Caco-2 (cell line): ENCODE results near the gene CORO7. TPM values are rescaled to one million over a fixed set of nuclear protein-coding genes. Genes with fewer than 3 reads are reported as not detected.

Source experiments
- BruUV-seq: library from RNA; stranded (reverse); fragments of 400-500 nt; replicated peaks from 2 replicates; lab custom pipeline; 2021; lab: Mats Ljungman, UMichigan
- CTCF ChIA-PET: fragments of 300-600 bp; sonication (Branson Sonifier 250); formaldehyde crosslinking; loops from one replicate; lab custom pipeline; 2022; ENCODE audit warnings: antibody characterized with exemption; lab: Charles Lee
- POLR2A ChIA-PET: fragments of 300-600 bp; sonication (Branson Sonifier 250); formaldehyde crosslinking; loops from one replicate; lab custom pipeline; 2022; ENCODE audit warnings: antibody characterized with exemption; lab: Charles Lee
- DNase-seq, 2 experiments: peaks; one replicate each; pipeline versions ENCODE4 v3.0.0 to v3.0.0-alpha.2; 2020 to 2022
- H3K27me3 ChIP-seq: replicated peaks from 2 replicates; pipeline ENCODE4 v1.6.0; 2011; ENCODE audit warnings: low read length; ENCODE audit not compliant: control insufficient read depth, insufficient read depth
- H3K36me3 ChIP-seq: 2 replicates; pipeline ENCODE4 v1.5.1; 2011; ENCODE audit warnings: low read length; ENCODE audit not compliant: control insufficient read depth, insufficient read depth
- H3K4me1 ChIP-seq: fragments of 250-450 bp; sonication (Bioruptor Pico); 2 replicates; pipeline ENCODE4 v1.5.1; 2020; ENCODE audit warnings: mild to moderate bottlenecking
- H3K4me3 ChIP-seq: 2 replicates; pipeline ENCODE4 v1.5.1; 2011; ENCODE audit warnings: low read depth, mild to moderate bottlenecking, control low read depth, low read length
- H3K9me3 ChIP-seq: fragments of 250-450 bp; sonication (Bioruptor Pico); 2 replicates; pipeline ENCODE4 v1.5.1; 2020; ENCODE audit warnings: mild to moderate bottlenecking, moderate library complexity
- H3K27ac Mint-ChIP-seq: one replicate; pipeline ENCODE4 v1.8.0; 2022; ENCODE audit warnings: mixed read lengths; ENCODE audit not compliant: unreplicated experiment
- H3K27me3 Mint-ChIP-seq: one replicate; pipeline ENCODE4 v1.8.0; 2022; ENCODE audit warnings: mixed read lengths; ENCODE audit not compliant: insufficient read depth, unreplicated experiment
- H3K36me3 Mint-ChIP-seq: one replicate; pipeline ENCODE4 v1.8.0; 2022; ENCODE audit warnings: mild to moderate bottlenecking, mixed read lengths; ENCODE audit not compliant: insufficient read depth, unreplicated experiment
- H3K4me1 Mint-ChIP-seq: one replicate; pipeline ENCODE4 v1.8.0; 2022; ENCODE audit warnings: low read depth, mixed read lengths; ENCODE audit not compliant: unreplicated experiment
- H3K4me3 Mint-ChIP-seq: one replicate; pipeline ENCODE4 v1.8.0; 2022; ENCODE audit warnings: mild to moderate bottlenecking, moderate library complexity, mixed read lengths; ENCODE audit not compliant: unreplicated experiment
- H3K9me3 Mint-ChIP-seq: one replicate; pipeline ENCODE4 v1.8.0; 2022; ENCODE audit warnings: mixed read lengths; ENCODE audit not compliant: unreplicated experiment
- intact Hi-C: fragments of 100-400 bp; cut with micrococcal nuclease; formaldehyde crosslinking; loops from one replicate; pipeline ENCODE4 v1.10.0; 2022; ENCODE audit not compliant: unreplicated experiment
- total RNA-seq: library from RNA; stranded (reverse); gene quantifications from 2 replicates; pipeline ENCODE4 v1.2.3, GENCODE V29; 2022
- TF ChIP-seq, protein P1 (sequence below), 2 experiments: fragments of 200-600 bp in 1 of 2; IDR thresholded peaks; 1 replicate in 1 of 2; 2 replicates in 1 of 2; pipeline versions ENCODE4 v1.5.1 to v1.8.0; 2011 to 2022; ENCODE audit warnings: antibody characterized with exemption in 1 of 2, control low read depth in 1 of 2, inconsistent platforms in 1 of 2, low read depth in 1 of 2, low read length in 1 of 2, mild to moderate bottlenecking in 1 of 2, moderate library complexity in 1 of 2; ENCODE audit not compliant: insufficient read depth in 1 of 2, severe bottlenecking in 1 of 2, unreplicated experiment in 1 of 2

Gene CORO7
- total RNA-seq, 1 experiment from 2014 or later, result 23.1 TPM

GRCh38 chr16:4359914-4360313 is 56.5 kb downstream of the CORO7 start:
- ChIA-PET POLR2A (no interaction called here), CTCF (interaction anchor here (0.9 to 2.9 kb wide), 4 partner anchors 9 to 57 kb away, joined by 3 to 29 read pairs (median 6); partner anchors contain the start of gene CORO7)
- Histone ChIP-seq H3K27me3 (no peaks in the 10 kb centered on the region), H3K4me3 (no peak overlapping the region), H3K36me3 (no peaks in the 10 kb centered on the region), H3K9me3 (no peaks in the 10 kb centered on the region), H3K4me1 (no peaks in the 10 kb centered on the region)
- no peak overlapping the region for H3K4me3 Mint-ChIP-seq
- no peak overlapping the region for H3K27ac Mint-ChIP-seq
- DNase-seq, result no peak
- H3K9me3 Mint-ChIP-seq, result no peaks in the 10 kb centered on the region
- TF ChIP-seq, protein P1, sequence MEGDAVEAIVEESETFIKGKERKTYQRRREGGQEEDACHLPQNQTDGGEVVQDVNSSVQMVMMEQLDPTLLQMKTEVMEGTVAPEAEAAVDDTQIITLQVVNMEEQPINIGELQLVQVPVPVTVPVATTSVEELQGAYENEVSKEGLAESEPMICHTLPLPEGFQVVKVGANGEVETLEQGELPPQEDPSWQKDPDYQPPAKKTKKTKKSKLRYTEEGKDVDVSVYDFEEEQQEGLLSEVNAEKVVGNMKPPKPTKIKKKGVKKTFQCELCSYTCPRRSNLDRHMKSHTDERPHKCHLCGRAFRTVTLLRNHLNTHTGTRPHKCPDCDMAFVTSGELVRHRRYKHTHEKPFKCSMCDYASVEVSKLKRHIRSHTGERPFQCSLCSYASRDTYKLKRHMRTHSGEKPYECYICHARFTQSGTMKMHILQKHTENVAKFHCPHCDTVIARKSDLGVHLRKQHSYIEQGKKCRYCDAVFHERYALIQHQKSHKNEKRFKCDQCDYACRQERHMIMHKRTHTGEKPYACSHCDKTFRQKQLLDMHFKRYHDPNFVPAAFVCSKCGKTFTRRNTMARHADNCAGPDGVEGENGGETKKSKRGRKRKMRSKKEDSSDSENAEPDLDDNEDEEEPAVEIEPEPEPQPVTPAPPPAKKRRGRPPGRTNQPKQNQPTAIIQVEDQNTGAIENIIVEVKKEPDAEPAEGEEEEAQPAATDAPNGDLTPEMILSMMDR (IDR thresholded peaks at IDR 0.05; ENCODE audit: insufficient read depth in 1 of 2, low read depth in 1 of 2, low read length in 1 of 2, severe bottlenecking in 1 of 2, unreplicated experiment in 1 of 2), result no peak
- H3K27me3 Mint-ChIP-seq, result no peaks in the 10 kb centered on the region
- intact Hi-C loops, result loop anchor here (1.0 kb wide), 1 partner anchor 42 kb away; no protein-coding TSS in a partner anchor
- H3K36me3 Mint-ChIP-seq, result no peaks in the 10 kb centered on the region
- BruUV-seq, result no TSS peak
- no peaks in the 10 kb centered on the region for H3K4me1 Mint-ChIP-seq

- H3K4me3 Mint-ChIP-seq, result no peak overlapping the region
- POLR2A ChIA-PET, result no interaction called here
- Histone ChIP-seq H3K27me3 (no peaks in the 10 kb centered on the region), H3K36me3 (no peaks in the 10 kb centered on the region), H3K4me3 (no peak overlapping the region), H3K9me3 (no peaks in the 10 kb centered on the region), H3K4me1 (no peaks in the 10 kb centered on the region)
- H3K36me3 Mint-ChIP-seq, result no peaks in the 10 kb centered on the region
- H3K27me3 Mint-ChIP-seq, result no peaks in the 10 kb centered on the region
- peak in 1 of 2 experiments; percentile 80 for DNase-seq
- CTCF ChIA-PET, result interaction anchor here (0.9 to 2.9 kb wide), 4 partner anchors 10 to 58 kb away, joined by 3 to 29 read pairs (median 6); partner anchors contain the start of gene CORO7
- no TSS peak for BruUV-seq
- no peak overlapping the region for H3K27ac Mint-ChIP-seq
- H3K9me3 Mint-ChIP-seq, result no peaks in the 10 kb centered on the region
- H3K4me1 Mint-ChIP-seq, result no peaks in the 10 kb centered on the region
- TF ChIP-seq, protein P1 (IDR thresholded peaks at IDR 0.05; ENCODE audit: insufficient read depth in 1 of 2, low read depth in 1 of 2, low read length in 1 of 2, severe bottlenecking in 1 of 2, unreplicated experiment in 1 of 2), result peak; percentile 87 to 94
- intact Hi-C loops, result loop anchor here (1.0 kb wide), 1 partner anchor 43 kb away; no protein-coding TSS in a partner anchor
These were observed 57.4 kb downstream of the CORO7 start for GRCh38 chr16:4358831-4359561.

DNA sequence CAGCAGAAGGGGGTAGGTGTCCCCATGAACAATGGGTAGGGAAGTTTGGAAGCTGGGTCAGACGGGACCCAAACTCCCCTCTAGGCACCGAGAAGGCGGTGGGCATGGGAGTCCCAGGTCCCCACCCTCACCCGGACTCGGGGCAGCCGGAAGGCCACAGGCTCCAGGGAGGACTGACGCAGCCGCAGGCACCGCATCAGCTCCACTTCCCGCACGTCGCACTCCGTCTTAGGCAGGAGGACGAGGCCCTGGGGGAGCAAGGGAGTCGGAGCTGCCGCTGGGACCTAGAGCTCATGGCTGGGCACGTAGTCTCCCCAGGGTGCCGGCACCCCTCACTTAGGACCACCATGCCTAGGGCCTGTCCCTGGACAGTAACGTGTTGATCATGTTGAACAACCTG is 58.2 kb downstream of the CORO7 start:
- H3K4me3 Mint-ChIP-seq, result no peak overlapping the region
- no peaks in the 10 kb centered on the region for H3K9me3 Mint-ChIP-seq
- no TSS peak for BruUV-seq
- DNase-seq, result no peak
- no peaks in the 10 kb centered on the region for H3K27me3 ChIP-seq
- H3K36me3 Mint-ChIP-seq, result peaks cover 6% of the 10 kb centered on the region
- no peak overlapping the region for H3K4me3 ChIP-seq
- H3K36me3 ChIP-seq, result no peaks in the 10 kb centered on the region
- CTCF ChIA-PET, result interaction anchor here (2.9 kb wide), 1 partner anchor 45 kb away, joined by 29 read pairs; no protein-coding TSS in a partner anchor
- H3K27ac Mint-ChIP-seq, result no peak overlapping the region
- intact Hi-C loops, result no loop called here
- no peaks in the 10 kb centered on the region for H3K4me1 Mint-ChIP-seq
- no peaks in the 10 kb centered on the region for H3K9me3 ChIP-seq
- POLR2A ChIA-PET, result no interaction called here
- no peaks in the 10 kb centered on the region for H3K4me1 ChIP-seq
- TF ChIP-seq, protein P1 (IDR thresholded peaks at IDR 0.05; ENCODE audit: insufficient read depth in 1 of 2, low read depth in 1 of 2, low read length in 1 of 2, severe bottlenecking in 1 of 2, unreplicated experiment in 1 of 2), result no peak
- H3K27me3 Mint-ChIP-seq, result no peaks in the 10 kb centered on the region
